A673 (cell line): Measurements from ENCODE around the gene RAPGEF5. TPM values are rescaled to one million over a fixed set of nuclear protein-coding genes. Genes with fewer than 3 reads are reported as not detected.

Source experiments
- BruUV-seq: library from RNA; stranded (reverse); fragments of 400-500 nt; replicated peaks from 2 replicates; lab custom pipeline; 2021; lab: Mats Ljungman, UMichigan
- CTCF ChIA-PET: fragments of 300-600 bp; sonication (Branson Sonifier 250); formaldehyde crosslinking; loops from one replicate; lab custom pipeline; 2022; ENCODE audit warnings: antibody characterized with exemption; lab: Charles Lee
- POLR2A ChIA-PET: fragments of 300-600 bp; sonication (Branson Sonifier 250); formaldehyde crosslinking; loops from one replicate; lab custom pipeline; 2022; ENCODE audit warnings: antibody characterized with exemption; ENCODE audit not compliant: low non-redundant PET; lab: Charles Lee
- DNase-seq: peaks from one replicate; pipeline ENCODE4 v3.0.0-alpha.2; 2015; ENCODE audit warnings: low spot score
- H3K27ac ChIP-seq: fragments of 200-600 bp; sonication (generic); 2 replicates; pipeline ENCODE4 v1.5.1; 2016; ENCODE audit warnings: mixed run types, low read depth, mild to moderate bottlenecking, mixed read lengths, antibody characterized with exemption, low read length; ENCODE audit not compliant: poor library complexity, severe bottlenecking
- H3K27me3 ChIP-seq: fragments of 200-600 bp; sonication (generic); replicated peaks from 2 replicates; pipeline ENCODE4 v1.6.1; 2017; ENCODE audit warnings: mixed run types, low read depth, mild to moderate bottlenecking, mixed read lengths, antibody characterized with exemption, low read length; ENCODE audit not compliant: insufficient read depth, poor library complexity
- H3K36me3 ChIP-seq: fragments of 200-600 bp; sonication (generic); 2 replicates; pipeline ENCODE4 v1.6.1; 2016; ENCODE audit warnings: mixed run types, mild to moderate bottlenecking, mixed read lengths, antibody characterized with exemption, low read length; ENCODE audit not compliant: insufficient read depth, poor library complexity, severe bottlenecking
- H3K4me1 ChIP-seq: fragments of 200-600 bp; sonication (generic); 2 replicates; pipeline ENCODE4 v1.6.1; 2017; ENCODE audit warnings: mixed run types, mild to moderate bottlenecking, mixed read lengths, antibody characterized with exemption, low read length; ENCODE audit not compliant: insufficient read depth, poor library complexity, severe bottlenecking
- H3K4me3 ChIP-seq: fragments of 200-600 bp; sonication (generic); 2 replicates; pipeline ENCODE4 v1.5.1; 2016; ENCODE audit warnings: low read depth, mixed run types, mild to moderate bottlenecking, mixed read lengths, low read length; ENCODE audit not compliant: poor library complexity, severe bottlenecking
- H3K9me3 ChIP-seq: fragments of 200-600 bp; sonication (generic); 2 replicates; pipeline ENCODE4 v1.6.1; 2016; ENCODE audit warnings: mixed run types, low read depth, mild to moderate bottlenecking, mixed read lengths, antibody characterized with exemption, low read length; ENCODE audit not compliant: poor library complexity, severe bottlenecking
- EZH2 ChIP-seq: fragments of 200-600 bp; sonication (generic); IDR thresholded peaks from 2 replicates; pipeline ENCODE4 v1.6.1; 2017; ENCODE audit warnings: borderline replicate concordance, low read depth, mild to moderate bottlenecking, mixed read lengths, antibody characterized with exemption, low read length; ENCODE audit not compliant: poor library complexity, severe bottlenecking
- intact Hi-C: fragments of 100-400 bp; cut with micrococcal nuclease; formaldehyde crosslinking; loops from one replicate; pipeline ENCODE4 v1.10.0; 2022; ENCODE audit not compliant: unreplicated experiment
- total RNA-seq: library from RNA; stranded (reverse); gene quantifications from 2 replicates; pipeline ENCODE4 v1.2.3, GENCODE V29; 2021
- TF ChIP-seq, protein P1 (sequence below): fragments of 300-800, 200-600 bp; sonication (generic); conservative IDR thresholded peaks from 2 replicates; pipeline ENCODE4 v1.5.1; 2017; ENCODE audit warnings: low read depth, mild to moderate bottlenecking, antibody characterized with exemption, low read length, moderate library complexity, mixed read lengths

Gene RAPGEF5
- total RNA-seq, 1 experiment from 2014 or later: 10.7 TPM

DNA sequence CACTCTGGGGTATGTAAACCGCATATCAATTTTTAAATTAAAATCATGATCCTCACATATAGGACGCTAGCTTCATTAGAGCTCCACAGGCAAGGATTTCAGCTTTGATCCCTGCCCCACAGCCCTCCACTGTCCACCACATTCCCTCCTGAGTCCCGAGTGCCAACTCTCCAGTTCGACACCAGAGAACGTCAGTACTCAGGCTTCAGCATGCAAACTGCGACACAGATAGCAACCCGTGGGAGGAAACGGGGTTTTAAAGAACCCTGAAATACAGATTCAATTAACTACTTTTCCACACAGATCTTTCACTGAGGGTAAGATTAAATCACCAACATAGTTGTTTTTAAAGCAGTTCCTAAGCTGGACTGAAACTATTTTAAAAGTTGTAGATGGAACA lies 26.1 kb downstream of the RAPGEF5 start:
- peaks cover 6% of the 10 kb centered on the region for H3K4me1 ChIP-seq
- no peak overlapping the region for H3K27ac ChIP-seq
- ChIA-PET POLR2A (interaction anchor here (0.5 kb wide), 1 partner anchor 32 kb away, joined by 3 read pairs; no protein-coding TSS in a partner anchor), CTCF (no interaction called here)
- H3K4me3 ChIP-seq: no peak overlapping the region
- no peaks in the 10 kb centered on the region for H3K9me3 ChIP-seq
- intact Hi-C loops: no loop called here
- no TSS peak for BruUV-seq
- no peak for DNase-seq
- no peaks in the 10 kb centered on the region for H3K27me3 ChIP-seq
- no peaks in the 10 kb centered on the region for H3K36me3 ChIP-seq
- TF ChIP-seq, protein P1, sequence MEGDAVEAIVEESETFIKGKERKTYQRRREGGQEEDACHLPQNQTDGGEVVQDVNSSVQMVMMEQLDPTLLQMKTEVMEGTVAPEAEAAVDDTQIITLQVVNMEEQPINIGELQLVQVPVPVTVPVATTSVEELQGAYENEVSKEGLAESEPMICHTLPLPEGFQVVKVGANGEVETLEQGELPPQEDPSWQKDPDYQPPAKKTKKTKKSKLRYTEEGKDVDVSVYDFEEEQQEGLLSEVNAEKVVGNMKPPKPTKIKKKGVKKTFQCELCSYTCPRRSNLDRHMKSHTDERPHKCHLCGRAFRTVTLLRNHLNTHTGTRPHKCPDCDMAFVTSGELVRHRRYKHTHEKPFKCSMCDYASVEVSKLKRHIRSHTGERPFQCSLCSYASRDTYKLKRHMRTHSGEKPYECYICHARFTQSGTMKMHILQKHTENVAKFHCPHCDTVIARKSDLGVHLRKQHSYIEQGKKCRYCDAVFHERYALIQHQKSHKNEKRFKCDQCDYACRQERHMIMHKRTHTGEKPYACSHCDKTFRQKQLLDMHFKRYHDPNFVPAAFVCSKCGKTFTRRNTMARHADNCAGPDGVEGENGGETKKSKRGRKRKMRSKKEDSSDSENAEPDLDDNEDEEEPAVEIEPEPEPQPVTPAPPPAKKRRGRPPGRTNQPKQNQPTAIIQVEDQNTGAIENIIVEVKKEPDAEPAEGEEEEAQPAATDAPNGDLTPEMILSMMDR: no peak
- TF ChIP-seq EZH2: no peak

DNA sequence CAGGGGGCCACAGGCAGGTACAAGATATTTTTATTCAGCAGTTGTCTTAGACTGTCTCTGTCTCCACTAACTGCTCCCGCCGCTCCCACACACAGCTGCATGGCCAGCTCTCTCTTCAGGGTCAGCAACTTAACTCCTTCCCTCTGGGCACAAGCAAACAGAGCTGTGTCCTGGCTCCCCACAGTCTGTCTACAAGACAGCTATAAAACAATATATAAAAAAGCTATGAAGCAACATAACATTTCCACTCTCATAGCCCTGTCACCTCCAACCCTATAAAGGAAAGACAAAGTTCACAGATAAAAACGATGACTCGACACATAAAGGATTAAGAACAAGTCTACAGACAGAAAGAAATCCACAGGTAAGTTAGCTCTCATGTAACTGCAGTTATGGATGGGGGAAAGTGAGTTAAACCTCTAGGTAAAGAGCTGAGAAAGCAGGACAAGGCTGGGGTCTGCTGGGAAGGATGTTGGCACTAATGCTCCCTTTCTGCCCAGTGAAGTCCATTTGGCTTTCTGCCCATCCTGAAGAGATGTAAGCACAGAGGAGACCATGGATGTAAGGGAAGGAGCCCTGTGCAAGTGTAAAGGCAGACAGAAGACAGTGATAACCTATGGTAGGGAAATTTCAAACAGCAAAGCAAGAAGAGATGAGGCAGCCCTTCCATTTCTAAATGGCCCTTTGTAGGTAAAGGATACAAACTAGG lies 27.0 kb downstream of the RAPGEF5 start:
- Histone ChIP-seq H3K36me3 (no peaks in the 10 kb centered on the region), H3K4me3 (no peak overlapping the region), H3K9me3 (no peaks in the 10 kb centered on the region), H3K27me3 (no peaks in the 10 kb centered on the region), H3K4me1 (peaks cover 6% of the 10 kb centered on the region), H3K27ac (no peak overlapping the region)
- BruUV-seq: no TSS peak
- intact Hi-C loops: no loop called here
- no peak for TF ChIP-seq EZH2
- TF ChIP-seq, protein P1: no peak
- no peak for DNase-seq
- ChIA-PET CTCF (no interaction called here), POLR2A (no interaction called here)

DNA sequence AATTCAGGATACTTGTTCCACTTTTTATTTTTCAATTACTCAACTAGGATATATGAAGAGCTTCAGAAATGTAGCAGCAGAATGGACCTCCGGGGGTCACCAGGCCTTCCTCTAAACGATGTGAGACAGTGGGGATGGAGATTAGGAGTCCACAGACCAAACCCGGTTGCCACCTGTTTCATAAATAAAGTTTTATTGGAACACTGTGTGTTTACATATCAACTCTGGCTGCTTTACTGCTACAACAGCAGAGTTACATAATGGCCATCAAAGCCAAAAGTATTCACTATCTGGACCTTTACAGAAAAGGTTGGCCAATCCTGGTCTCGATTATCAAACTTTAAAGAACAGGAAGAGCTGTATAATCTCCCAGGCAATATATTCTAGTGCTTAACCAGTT lies 30.8 kb downstream of the RAPGEF5 start:
- DNase-seq: no peak
- H3K9me3 ChIP-seq: no peaks in the 10 kb centered on the region
- no peak for TF ChIP-seq EZH2
- TF ChIP-seq, protein P1: no peak
- BruUV-seq: no TSS peak
- ChIA-PET CTCF (no interaction called here), POLR2A (no interaction called here)
- no peaks in the 10 kb centered on the region for H3K36me3 ChIP-seq
- no peak overlapping the region for H3K27ac ChIP-seq
- intact Hi-C loops: no loop called here
- no peaks in the 10 kb centered on the region for H3K27me3 ChIP-seq
- no peak overlapping the region for H3K4me3 ChIP-seq
- H3K4me1 ChIP-seq: no peaks in the 10 kb centered on the region
